OCI-LY7 (cell line): ENCODE data around the gene IRF2.

ENCODE experiments used
- EZH2phosphoT487 ChIP-seq: fragments of 200-600 bp; sonication (generic); IDR thresholded peaks from 2 replicates; pipeline ENCODE4 v1.6.1; 2018; ENCODE audit warnings: low read depth, borderline replicate concordance, mild to moderate bottlenecking, mixed run types, antibody characterized with exemption, low read length, moderate library complexity, mixed read lengths
- TF ChIP-seq, protein P1 (sequence below): fragments of 200-600 bp; sonication (generic); conservative IDR thresholded peaks from 2 replicates; pipeline ENCODE4 v1.5.1; 2014; ENCODE audit warnings: mild to moderate bottlenecking, antibody characterized with exemption, low read length, moderate library complexity, mixed read lengths

DNA sequence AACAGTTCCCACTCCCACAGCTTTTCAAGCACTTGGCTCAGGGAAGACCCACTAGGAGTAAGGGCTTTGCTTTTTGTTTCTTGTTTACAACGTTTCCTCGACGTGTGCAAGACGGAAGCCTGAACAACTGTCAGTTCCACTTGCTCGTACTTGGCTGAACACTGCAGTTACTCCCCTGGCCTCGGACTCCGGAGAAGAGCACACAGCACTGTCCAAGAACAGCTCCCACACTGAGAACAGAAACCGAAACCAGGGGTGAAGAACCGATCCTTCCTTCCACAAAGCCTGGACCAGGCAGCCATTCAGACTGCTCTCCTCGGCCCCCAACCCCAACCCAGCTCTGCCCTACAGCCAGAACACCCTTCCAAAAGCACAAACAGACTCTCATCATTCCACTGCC, 25.5 kb downstream of the IRF2 start:
- TF ChIP-seq, protein P1, sequence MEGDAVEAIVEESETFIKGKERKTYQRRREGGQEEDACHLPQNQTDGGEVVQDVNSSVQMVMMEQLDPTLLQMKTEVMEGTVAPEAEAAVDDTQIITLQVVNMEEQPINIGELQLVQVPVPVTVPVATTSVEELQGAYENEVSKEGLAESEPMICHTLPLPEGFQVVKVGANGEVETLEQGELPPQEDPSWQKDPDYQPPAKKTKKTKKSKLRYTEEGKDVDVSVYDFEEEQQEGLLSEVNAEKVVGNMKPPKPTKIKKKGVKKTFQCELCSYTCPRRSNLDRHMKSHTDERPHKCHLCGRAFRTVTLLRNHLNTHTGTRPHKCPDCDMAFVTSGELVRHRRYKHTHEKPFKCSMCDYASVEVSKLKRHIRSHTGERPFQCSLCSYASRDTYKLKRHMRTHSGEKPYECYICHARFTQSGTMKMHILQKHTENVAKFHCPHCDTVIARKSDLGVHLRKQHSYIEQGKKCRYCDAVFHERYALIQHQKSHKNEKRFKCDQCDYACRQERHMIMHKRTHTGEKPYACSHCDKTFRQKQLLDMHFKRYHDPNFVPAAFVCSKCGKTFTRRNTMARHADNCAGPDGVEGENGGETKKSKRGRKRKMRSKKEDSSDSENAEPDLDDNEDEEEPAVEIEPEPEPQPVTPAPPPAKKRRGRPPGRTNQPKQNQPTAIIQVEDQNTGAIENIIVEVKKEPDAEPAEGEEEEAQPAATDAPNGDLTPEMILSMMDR = no peak
- TF ChIP-seq EZH2phosphoT487 = no peak
